Activated CD4-positive, alpha-beta T cell treated with anti-CD3 and anti-CD28 coated beads for 36 hours (primary cell): ENCODE results near the gene FAM216A. TPM values are rescaled to one million over a fixed set of nuclear protein-coding genes. Genes with fewer than 3 reads are reported as not detected.
A peak's percentile ranks its signal among the peaks of the same experiment; 100 is the strongest.
"Not testable (repeated sequence)": the region's sequence is repeated elsewhere in the genome, so short reads cannot be mapped to it uniquely, and the experiment has no call there.

Experiments
- ATAC-seq: fragments of 200-7000 bp; cut with Tn5 transposase; one replicate; pipeline ENCODE4 v1.10.0; 2021; ENCODE audit warnings: mild to moderate bottlenecking, moderate library complexity
- CTCF ChIA-PET: fragments of 350-600 bp; sonication (Branson Sonifier 250); formaldehyde crosslinking; loops from one replicate; lab custom pipeline; 2021; ENCODE audit warnings: antibody characterized with exemption; lab: Charles Lee
- POLR2A ChIA-PET: fragments of 350-600 bp; sonication (Branson Sonifier 250); formaldehyde crosslinking; loops from one replicate; lab custom pipeline; 2021; ENCODE audit warnings: antibody characterized with exemption, inconsistent platforms; lab: Charles Lee
- DNase-seq: peaks from one replicate; pipeline ENCODE4 v3.0.0-alpha.2; 2020
- H3K27ac Mint-ChIP-seq: one replicate; pipeline ENCODE4 v1.8.0; 2021; ENCODE audit warnings: mixed read lengths
- H3K27me3 Mint-ChIP-seq: one replicate; pipeline ENCODE4 v1.8.0; 2021; ENCODE audit warnings: mixed read lengths
- H3K36me3 Mint-ChIP-seq: one replicate; pipeline ENCODE4 v1.8.0; 2021; ENCODE audit warnings: low read depth, mixed read lengths
- H3K4me1 Mint-ChIP-seq: one replicate; pipeline ENCODE4 v1.8.0; 2021; ENCODE audit warnings: mixed read lengths
- H3K4me3 Mint-ChIP-seq: one replicate; pipeline ENCODE4 v1.8.0; 2021; ENCODE audit warnings: mild to moderate bottlenecking, moderate library complexity, mixed read lengths
- H3K9me3 Mint-ChIP-seq: one replicate; pipeline ENCODE4 v1.8.0; 2021; ENCODE audit warnings: low read depth, mixed read lengths
- intact Hi-C, 2 experiments: fragments of 100-400 bp; cut with DNase I in 1 of 2; cut with micrococcal nuclease in 1 of 2; formaldehyde crosslinking; loops; one replicate each; pipeline versions ENCODE4 v1.14.2 to v1.15.1; 2022 to 2024; cut with DNase I, micrococcal nuclease
- total RNA-seq, 2 experiments: library from RNA; stranded (reverse); gene quantifications; one replicate each; pipeline ENCODE4 v1.2.3, GENCODE V29; 2021

Gene FAM216A
- total RNA-seq, 2 experiments from 2014 or later = 55.2 to 57.5 TPM

DNA sequence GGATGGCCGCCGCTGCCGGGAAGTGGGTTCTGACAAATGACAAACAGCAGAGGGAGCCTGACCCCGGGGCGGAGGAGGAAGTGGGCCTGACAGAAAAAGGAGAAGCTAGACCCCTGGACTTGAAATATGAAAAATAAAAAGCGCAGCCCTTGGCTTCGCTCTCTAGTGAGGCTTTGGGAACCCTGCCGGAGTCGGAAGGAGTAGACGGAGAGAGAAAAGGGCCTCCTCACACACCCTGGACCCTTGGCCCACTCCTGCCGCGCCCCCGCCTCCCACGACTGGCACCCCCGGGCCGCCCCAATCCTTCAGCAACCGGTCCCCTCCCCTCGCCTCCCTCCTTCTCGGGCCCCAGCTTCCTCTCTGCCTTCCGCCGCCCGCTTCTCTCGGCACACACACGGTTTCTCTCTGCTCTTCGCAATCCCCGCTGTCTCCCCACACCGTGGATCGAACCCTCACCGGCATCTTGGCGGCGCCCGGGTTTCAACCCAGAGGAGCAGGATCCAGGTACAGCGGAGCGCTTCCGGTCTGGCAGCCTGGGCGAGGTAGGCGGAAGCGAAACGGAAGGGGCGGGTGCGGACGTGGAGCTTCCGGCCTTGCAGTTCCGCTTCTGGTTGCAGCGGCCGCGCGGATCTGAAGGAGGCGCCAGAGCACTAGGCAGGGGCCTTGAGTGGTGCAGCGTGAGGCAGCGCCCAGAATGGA is 18.7 kb upstream of the FAM216A start, which contains the start of gene ARPC3:
ARPC3 (minus strand) TSS at position 539 of the 699 bp plus-strand sequence; CDS start at position 462, 77 bp downstream.
- Mint-ChIP-seq H3K4me3 (peak within 1 kb of the TSS; percentile 97), H3K27me3 (no peaks in the 10 kb centered on the region), H3K4me1 (peaks cover 38% of the 10 kb centered on the region), H3K27ac (peak within 1 kb of the TSS; percentile 100), H3K36me3 (peaks cover 43% of the 10 kb centered on the region), H3K9me3 (no peaks in the 10 kb centered on the region)
- CTCF ChIA-PET = interaction anchor here (0.6 to 5.9 kb wide), 31 partner anchors 8 to 437 kb away, joined by 3 to 82 read pairs (median 4); partner anchors contain the start of genes FAM216A, GPN3, IFT81 and TCTN1
- DNase-seq = peak; percentile 98
- POLR2A ChIA-PET = interaction anchor here (0.6 to 3.4 kb wide), 9 partner anchors 18 to 459 kb away, joined by 3 to 27 read pairs (median 6); partner anchors contain the start of genes FAM216A, GPN3, IFT81 and RAD9B
- intact Hi-C loops = loop anchor here (1.0 to 5.0 kb wide), 13 partner anchors 17 to 377 kb away; partner anchors contain the start of genes ANAPC7 (in 2 of the 2), FAM216A (in 2 of the 2), GPN3 (in 2 of the 2) and RAD9B (in 2 of the 2)
- ATAC-seq = peak; percentile 99

DNA sequence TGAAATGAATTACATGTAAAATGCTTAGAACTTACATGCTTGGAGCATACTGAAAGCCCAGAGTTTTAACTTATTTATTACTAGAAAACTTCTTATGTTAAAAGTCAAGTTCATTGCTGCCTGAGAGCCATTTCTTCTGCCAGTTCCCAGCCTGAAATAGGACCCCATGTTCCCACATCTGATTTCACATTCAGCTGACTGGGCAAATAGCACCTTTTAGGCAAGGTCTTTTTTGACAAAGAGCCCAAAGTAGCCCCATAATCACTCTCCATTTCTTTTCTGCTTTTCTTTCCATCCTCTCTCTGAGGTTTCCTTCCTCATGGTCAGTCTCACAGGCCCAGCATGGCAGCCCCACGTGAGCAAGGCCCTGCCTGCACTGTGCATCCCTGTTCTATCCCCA is 17.4 kb upstream of the FAM216A start:
- Mint-ChIP-seq H3K4me1 (peaks cover 33% of the 10 kb centered on the region), H3K9me3 (no peaks in the 10 kb centered on the region), H3K36me3 (peaks cover 45% of the 10 kb centered on the region), H3K4me3 (no peak overlapping the region), H3K27me3 (no peaks in the 10 kb centered on the region), H3K27ac (peak overlapping the region; percentile 98)
- intact Hi-C loops = loop anchor here (2.0 to 5.0 kb wide), 3 partner anchors 102 to 376 kb away; no protein-coding TSS in a partner anchor
- ChIA-PET CTCF (interaction anchor here (0.6 to 5.9 kb wide), 10 partner anchors 13 to 436 kb away, joined by 3 to 82 read pairs (median 7); partner anchors contain the start of genes FAM216A, GPN3 and TCTN1), POLR2A (interaction anchor here (0.6 kb wide), 2 partner anchors 41 to 154 kb away, joined by 3 to 4 read pairs; no protein-coding TSS in a partner anchor)
- ATAC-seq (no peak), DNase-seq (no peak)

DNA sequence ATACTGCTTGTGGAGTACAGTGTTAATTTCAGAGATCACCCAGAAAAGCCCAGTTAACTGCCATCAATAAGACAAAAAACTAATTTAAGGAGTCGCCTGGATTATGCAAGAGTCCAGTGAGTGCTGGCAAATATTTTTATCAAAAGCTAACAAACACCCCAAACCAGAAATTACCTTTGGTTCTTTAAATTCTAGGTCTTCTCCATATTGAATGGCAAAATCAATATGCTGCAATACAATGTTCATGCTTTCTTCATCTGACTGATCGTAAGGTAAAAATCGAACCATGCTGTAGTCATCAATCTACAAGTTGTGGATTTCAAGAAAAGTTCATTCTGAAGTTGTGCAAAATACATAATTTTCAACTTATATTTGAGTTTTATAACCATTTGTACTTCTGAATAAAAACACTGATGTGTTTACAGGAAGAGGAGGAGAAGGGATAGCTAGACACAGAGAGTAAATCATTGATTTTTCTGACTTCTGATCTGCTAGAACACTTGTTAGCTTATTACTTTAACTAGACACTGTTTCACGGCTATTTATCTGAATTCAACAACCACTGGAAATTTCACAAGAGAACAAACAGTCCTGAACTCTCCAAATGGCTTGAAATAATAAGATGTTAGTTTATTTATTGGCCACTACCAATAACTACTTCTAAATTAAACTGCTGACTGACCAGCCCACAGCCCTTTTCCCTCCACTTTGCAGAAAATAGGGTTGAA is 14.9 kb upstream of the FAM216A start:
- Mint-ChIP-seq H3K4me3 (no peak overlapping the region), H3K27me3 (no peaks in the 10 kb centered on the region), H3K27ac (no peak overlapping the region), H3K9me3 (no peaks in the 10 kb centered on the region), H3K4me1 (peaks cover 14% of the 10 kb centered on the region), H3K36me3 (peaks cover 39% of the 10 kb centered on the region)
- intact Hi-C loops = loop anchor here in 1 of 2 experiments (5.0 kb wide), 1 partner anchor 374 kb away; no protein-coding TSS in a partner anchor
- ChIA-PET CTCF (interaction anchor here (0.8 to 5.9 kb wide), 5 partner anchors 16 to 151 kb away, joined by 3 to 82 read pairs (median 13); partner anchors contain the start of genes FAM216A and GPN3), POLR2A (interaction anchor here (1.4 kb wide), 1 partner anchor 15 kb away, joined by 5 read pairs; the partner anchor contains the start of genes FAM216A and GPN3)
- ATAC-seq (no peak), DNase-seq (no peak)

DNA sequence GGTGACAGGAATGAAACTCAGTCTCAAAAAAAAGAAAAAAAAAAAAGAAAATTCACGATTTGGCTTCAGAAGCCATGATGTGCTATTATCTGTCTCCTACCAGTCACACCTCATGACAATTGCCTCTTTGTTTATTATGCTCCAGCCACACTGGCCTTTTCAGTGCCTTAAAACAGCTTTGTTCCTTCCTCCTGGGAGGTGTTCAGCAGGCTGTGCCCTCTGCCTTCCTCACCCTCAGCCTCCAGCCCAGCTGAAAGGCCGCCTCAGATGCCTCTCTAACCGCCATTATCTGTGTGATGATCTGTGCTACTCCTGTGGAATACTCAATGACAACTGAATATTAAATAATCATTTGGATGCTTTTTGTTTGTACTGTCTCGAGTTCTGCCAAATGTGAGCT is 9.9 kb upstream of the FAM216A start:
- CTCF ChIA-PET = interaction anchor here (1.1 to 1.9 kb wide), 3 partner anchors 9 to 27 kb away, joined by 4 to 8 read pairs (median 5); partner anchors contain the start of genes ARPC3, FAM216A and GPN3
- H3K9me3 Mint-ChIP-seq = no peaks in the 10 kb centered on the region
- ATAC-seq = no peak
- H3K4me3 Mint-ChIP-seq = no peak overlapping the region
- peaks cover 4% of the 10 kb centered on the region for H3K4me1 Mint-ChIP-seq
- POLR2A ChIA-PET = no interaction called here
- no peaks in the 10 kb centered on the region for H3K27me3 Mint-ChIP-seq
- H3K27ac Mint-ChIP-seq = no peak overlapping the region
- intact Hi-C loops = no loop called here
- H3K36me3 Mint-ChIP-seq = peaks cover 37% of the 10 kb centered on the region
- DNase-seq = no peak

DNA sequence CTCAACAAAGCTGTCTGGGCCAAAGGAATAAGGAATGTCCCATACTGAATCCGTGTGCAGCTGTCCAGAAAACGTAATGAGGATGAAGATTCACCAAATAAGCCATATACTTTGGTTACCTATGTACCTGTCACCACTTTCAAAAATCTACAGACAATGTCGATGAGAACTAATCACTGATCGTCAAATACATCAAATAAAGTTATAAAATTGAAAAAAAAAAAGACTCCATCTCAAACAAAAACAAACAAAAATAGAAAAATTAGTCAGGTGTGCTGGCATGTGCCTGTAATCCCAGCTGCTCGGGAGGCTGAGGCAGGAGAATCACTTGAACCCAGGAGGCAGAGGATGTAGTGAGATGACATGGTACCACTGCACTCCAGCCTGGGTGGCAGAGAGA is 7.5 kb upstream of the FAM216A start:
- peaks cover 34% of the 10 kb centered on the region for H3K36me3 Mint-ChIP-seq
- H3K4me3 Mint-ChIP-seq, DNase-seq, H3K27me3 Mint-ChIP-seq, H3K27ac Mint-ChIP-seq, POLR2A ChIA-PET, H3K9me3 Mint-ChIP-seq, H3K4me1 Mint-ChIP-seq, ATAC-seq, intact Hi-C loops: not testable (repeated sequence)
- CTCF ChIA-PET = interaction anchor here (0.6 to 1.4 kb wide), 2 partner anchors 30 to 1365 kb away, joined by 3 read pairs; no protein-coding TSS in a partner anchor

DNA sequence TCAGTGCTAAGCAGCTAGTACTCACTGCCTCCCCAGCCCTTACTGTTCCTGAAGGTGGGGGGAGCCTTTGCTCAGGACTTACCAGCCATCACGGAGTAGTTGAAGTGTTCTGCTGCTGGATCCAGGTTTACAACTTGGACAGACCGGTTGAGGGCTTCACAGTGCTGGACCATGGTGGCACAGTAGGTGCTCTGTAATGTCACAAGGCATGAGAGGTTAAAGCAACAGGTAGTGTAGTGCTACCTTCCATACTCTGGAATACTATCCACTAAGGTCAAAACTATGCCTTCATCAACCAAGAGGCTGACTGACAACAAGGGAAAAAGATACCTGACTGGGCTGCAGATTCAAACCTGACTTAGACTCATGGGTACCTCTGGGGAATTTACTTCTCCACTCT is 3.6 kb upstream of the FAM216A start:
- intact Hi-C loops = loop anchor here in 1 of 2 experiments (5.0 kb wide), 2 partner anchors 427 to 1547 kb away; partner anchors contain the start of genes ERP29 and TMEM116
- ChIA-PET POLR2A (no interaction called here), CTCF (interaction anchor here (1.3 to 3.0 kb wide), 2 partner anchors 8 to 14 kb away, joined by 3 to 9 read pairs; partner anchors contain the start of gene ARPC3)
- DNase-seq (no peak), ATAC-seq (no peak)
- Mint-ChIP-seq H3K4me1 (peaks cover 28% of the 10 kb centered on the region), H3K4me3 (no peak overlapping the region), H3K36me3 (peaks cover 31% of the 10 kb centered on the region), H3K27ac (no peak overlapping the region), H3K9me3 (no peaks in the 10 kb centered on the region), H3K27me3 (no peaks in the 10 kb centered on the region)

DNA sequence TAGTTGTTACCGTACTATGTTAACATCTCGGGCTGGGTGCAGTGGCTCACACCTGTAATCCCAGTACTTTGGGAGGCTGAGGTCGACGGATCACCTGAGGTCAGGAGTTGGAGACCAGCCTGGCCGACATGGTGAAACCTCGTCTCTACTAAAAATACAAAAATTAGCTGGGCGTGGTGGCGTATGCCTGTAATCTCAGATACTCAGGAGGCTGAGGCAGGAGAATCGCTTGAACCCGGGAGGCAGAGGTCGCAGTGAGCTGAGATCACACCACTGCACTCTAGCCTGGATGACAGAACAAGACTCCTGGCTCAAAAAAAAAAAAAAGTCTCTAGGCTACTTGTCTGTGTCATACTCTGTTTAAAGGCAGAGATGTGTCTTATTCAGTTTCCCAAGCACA is 2.9 kb upstream of the FAM216A start:
- ChIA-PET CTCF (interaction anchor here (0.6 to 1.3 kb wide), 6 partner anchors 9 to 135 kb away, joined by 3 to 5 read pairs (median 3); partner anchors contain the start of gene ARPC3), POLR2A (interaction anchor here (1.0 kb wide), 1 partner anchor 149 kb away, joined by 3 read pairs; no protein-coding TSS in a partner anchor)
- not testable (repeated sequence) for H3K9me3 Mint-ChIP-seq, H3K27ac Mint-ChIP-seq, H3K4me3 Mint-ChIP-seq, ATAC-seq, H3K27me3 Mint-ChIP-seq, DNase-seq
- Mint-ChIP-seq H3K4me1 (peaks cover 35% of the 10 kb centered on the region), H3K36me3 (peaks cover 35% of the 10 kb centered on the region)
- intact Hi-C loops = loop anchor here in 1 of 2 experiments (5.0 kb wide), 2 partner anchors 427 to 1547 kb away; partner anchors contain the start of genes ERP29 and TMEM116

DNA sequence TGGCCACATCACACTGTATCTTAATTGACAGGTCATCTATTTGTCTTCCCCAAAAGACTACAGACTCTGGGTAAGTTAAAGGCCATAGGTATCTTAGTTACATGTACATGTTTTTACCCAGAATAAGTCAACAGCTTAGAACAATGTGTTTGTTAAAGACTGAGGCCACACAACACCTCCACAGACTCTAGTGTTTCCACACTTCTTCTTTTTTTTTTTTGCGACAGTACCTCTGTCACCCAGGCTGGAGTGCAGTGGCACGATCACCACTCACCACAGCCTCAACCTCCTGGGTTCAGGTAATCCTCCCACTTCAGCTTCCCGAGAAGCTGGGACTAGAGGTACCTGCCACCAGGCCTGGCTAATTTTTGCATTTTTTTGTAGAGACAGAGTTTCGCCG is 1.9 kb upstream of the FAM216A start:
- peak overlapping the region; percentile 89 for H3K4me3 Mint-ChIP-seq
- peaks cover 37% of the 10 kb centered on the region for H3K4me1 Mint-ChIP-seq
- H3K9me3 Mint-ChIP-seq = no peaks in the 10 kb centered on the region
- ATAC-seq (no peak), DNase-seq (no peak)
- ChIA-PET POLR2A (no interaction called here), CTCF (interaction anchor here (0.6 to 1.4 kb wide), 5 partner anchors 11 to 380 kb away, joined by 3 to 5 read pairs (median 4); partner anchors contain the start of genes ARPC3 and CCDC63)
- no peaks in the 10 kb centered on the region for H3K27me3 Mint-ChIP-seq
- H3K36me3 Mint-ChIP-seq = peaks cover 40% of the 10 kb centered on the region
- no peak overlapping the region for H3K27ac Mint-ChIP-seq
- intact Hi-C loops = loop anchor here in 1 of 2 experiments (5.0 kb wide), 2 partner anchors 426 to 1546 kb away; partner anchors contain the start of genes ERP29 and TMEM116

DNA sequence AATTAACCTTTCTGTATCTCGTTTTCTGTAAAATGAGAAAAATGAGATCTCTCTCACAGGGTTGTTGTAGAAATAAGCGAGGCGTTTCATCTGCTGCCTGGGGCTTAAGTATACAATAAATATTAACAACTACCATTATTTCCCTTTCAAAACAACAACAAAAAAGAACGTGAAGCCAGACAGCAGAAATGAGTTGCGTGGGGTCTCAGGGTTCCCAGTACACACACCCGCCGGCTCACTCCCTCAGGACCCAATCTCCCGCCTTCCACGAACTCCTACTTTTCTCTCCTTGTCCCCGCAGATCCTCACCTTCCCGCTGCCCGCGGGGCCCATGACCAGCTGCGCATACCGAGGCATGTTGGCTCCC is 815 bp upstream of the FAM216A start:
- H3K27me3 Mint-ChIP-seq = no peaks in the 10 kb centered on the region
- POLR2A ChIA-PET = interaction anchor here (0.6 to 2.3 kb wide), 16 partner anchors 13 to 274 kb away, joined by 3 to 27 read pairs (median 4); partner anchors contain the start of genes ARPC3, RAD9B, TCTN1 and VPS29
- H3K4me3 Mint-ChIP-seq = peak overlapping the region; percentile 89
- DNase-seq (no peak), ATAC-seq (no peak)
- peaks cover 33% of the 10 kb centered on the region for H3K4me1 Mint-ChIP-seq
- peak overlapping the region; percentile 97 for H3K27ac Mint-ChIP-seq
- H3K36me3 Mint-ChIP-seq = peaks cover 38% of the 10 kb centered on the region
- H3K9me3 Mint-ChIP-seq = no peaks in the 10 kb centered on the region
- CTCF ChIA-PET = interaction anchor here (0.7 to 4.2 kb wide), 18 partner anchors 9 to 402 kb away, joined by 3 to 43 read pairs (median 4); partner anchors contain the start of genes ARPC3, CCDC63, RAD9B and VPS29
- intact Hi-C loops = loop anchor here (1.0 to 5.0 kb wide), 19 partner anchors 18 to 1544 kb away; partner anchors contain the start of genes ARPC3 (in 2 of the 2), ATP2A2 (in 2 of the 2), RAD9B (in 2 of the 2) and VPS29 (in 2 of the 2)

DNA sequence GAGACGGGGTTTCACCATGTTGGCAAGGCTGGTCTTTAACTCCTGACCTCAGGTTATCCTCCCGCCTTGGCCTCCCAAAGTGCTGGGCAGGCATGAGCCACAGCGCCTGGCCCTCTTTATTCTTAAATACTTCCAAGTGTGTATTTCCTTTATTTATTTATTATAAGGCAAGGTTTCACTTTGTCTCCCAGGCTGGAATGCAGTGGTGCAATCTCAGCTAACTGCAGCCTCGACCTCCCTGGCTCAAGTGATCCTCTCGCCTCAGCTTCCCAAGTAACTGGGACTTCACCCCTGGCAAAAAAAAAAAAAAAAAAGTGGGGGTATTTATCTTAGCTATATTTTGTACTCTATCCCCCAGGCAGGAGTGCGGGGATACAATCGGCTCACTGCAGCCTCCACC is 6.8 kb downstream of the FAM216A start:
- no peaks in the 10 kb centered on the region for H3K9me3 Mint-ChIP-seq
- no peaks in the 10 kb centered on the region for H3K27me3 Mint-ChIP-seq
- ATAC-seq = no peak
- H3K27ac Mint-ChIP-seq = no peak overlapping the region
- intact Hi-C loops = no loop called here
- ChIA-PET POLR2A (no interaction called here), CTCF (no interaction called here)
- no peak overlapping the region for H3K4me3 Mint-ChIP-seq
- DNase-seq = no peak
- peaks cover 7% of the 10 kb centered on the region for H3K4me1 Mint-ChIP-seq
- H3K36me3 Mint-ChIP-seq = peaks cover 31% of the 10 kb centered on the region
